SU-DHL-6 (cell line): Measurements from ENCODE around the gene NEK11.

Experiments
- CTCF ChIP-seq: fragments of 200-600 bp; sonication (generic); IDR thresholded peaks from one replicate; pipeline ENCODE4 v1.5.1; 2017; ENCODE audit warnings: antibody characterized with exemption, mild to moderate bottlenecking, low read length, moderate library complexity; ENCODE audit not compliant: insufficient read depth, poor library complexity, severe bottlenecking
- EZH2phosphoT487 ChIP-seq: fragments of 200-600 bp; sonication (generic), shearing (Covaris generic); conservative IDR thresholded peaks from 2 replicates; pipeline ENCODE4 v1.6.1; 2018; ENCODE audit warnings: mild to moderate bottlenecking, antibody characterized with exemption, low read length, moderate library complexity, mixed read lengths

DNA sequence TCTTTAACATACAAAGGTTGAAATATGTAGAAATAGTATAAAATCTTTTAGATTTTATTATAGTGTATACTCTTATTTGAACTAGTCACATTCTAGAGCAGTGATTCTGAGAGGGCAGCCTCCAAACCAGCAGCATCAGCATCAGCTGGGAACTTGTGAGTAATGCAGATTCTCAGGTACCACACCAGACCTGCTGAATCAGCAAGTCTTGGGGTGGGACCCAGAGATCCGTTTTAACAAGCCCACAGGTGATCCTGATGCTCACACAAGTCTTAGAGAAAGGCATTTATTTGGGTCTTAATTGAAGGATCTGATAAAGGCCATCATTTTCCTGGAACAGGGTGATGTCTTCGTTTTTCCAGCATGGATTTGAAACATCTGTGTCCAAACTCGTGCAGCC lies 195.9 kb downstream of the NEK11 start:
- TF ChIP-seq CTCF (no peak), EZH2phosphoT487 (no peak)
